Measurements from ENCODE around the gene VASN. TPM values are rescaled to one million over a fixed set of nuclear protein-coding genes. Genes with fewer than 3 reads are reported as not detected.

The VASN gene
- total RNA-seq, 4 donors from 2014 or later, result 31.0 to 58.1 (median 32.9) TPM

GRCh38 chr16:4334724-4335495 is 36.7 kb upstream of the VASN start:
- H3K27ac ChIP-seq, result no peak overlapping the region
- 85 to 88% methylated on average over 27 to 28 of the region's 32 CpGs for WGBS, 2 donors
- no peak for DNase-seq (ENCODE audit: low spot score in 2 of 2)

GRCh38 chr16:4336701-4337539 is 34.7 kb upstream of the VASN start:
- 88 to 91% methylated on average over 29 to 31 of the region's 41 CpGs for WGBS, 2 donors
- Histone ChIP-seq H3K4me3 (no peak overlapping the region), H3K9me3 (no peaks in the 10 kb centered on the region), H3K27me3 (no peaks in the 10 kb centered on the region), H3K27ac (peak overlapping the region in 1 of 4 donors; percentile 10), H3K4me1 (peaks cover 0 to 37% (median 0%) of the 10 kb centered on the region in 4 donors), H3K36me3 (peaks cover 0 to 87% (median 8%) of the 10 kb centered on the region in 3 donors)
- no peak for DNase-seq (ENCODE audit: low spot score in 2 of 2)
- TF ChIP-seq CTCF (IDR thresholded peaks at IDR 0.05), result no peak
- no peak for TF ChIP-seq POLR2A (IDR thresholded peaks at IDR 0.05)
- no peak for TF ChIP-seq EP300 (IDR thresholded peaks at IDR 0.05)

More at GRCh38 chr16:4334724-4335495, 36.7 kb upstream of the VASN start:
- Histone ChIP-seq H3K9me3 (no peaks in the 10 kb centered on the region), H3K4me3 (no peak overlapping the region), H3K27me3 (no peaks in the 10 kb centered on the region), H3K4me1 (peaks cover 0 to 29% (median 2%) of the 10 kb centered on the region in 4 donors), H3K36me3 (peaks cover 0 to 72% (median 0%) of the 10 kb centered on the region in 3 donors)
- TF ChIP-seq POLR2A (IDR thresholded peaks at IDR 0.05) (no peak), CTCF (IDR thresholded peaks at IDR 0.05) (no peak), EP300 (IDR thresholded peaks at IDR 0.05) (no peak)

- H3K27ac ChIP-seq, result peak overlapping the region in 1 of 4 donors; percentile 10
- peaks cover 0 to 38% (median 0%) of the 10 kb centered on the region in 4 donors for H3K4me1 ChIP-seq
- 72 to 77% methylated on average over 4 to 8 of the region's 12 CpGs for WGBS, 2 donors
- no peak for DNase-seq (ENCODE audit: low spot score in 2 of 2)
- no peaks in the 10 kb centered on the region for H3K27me3 ChIP-seq
- H3K36me3 ChIP-seq, result peaks cover 0 to 82% (median 8%) of the 10 kb centered on the region in 3 donors
- TF ChIP-seq CTCF (IDR thresholded peaks at IDR 0.05) (no peak), EP300 (IDR thresholded peaks at IDR 0.05) (no peak), POLR2A (IDR thresholded peaks at IDR 0.05) (no peak)
- H3K9me3 ChIP-seq, result no peaks in the 10 kb centered on the region
- no peak overlapping the region for H3K4me3 ChIP-seq
These were observed 34.0 kb upstream of the VASN start for GRCh38 chr16:4337540-4338088.

GRCh38 chr16:4338125-4338582 is 33.5 kb upstream of the VASN start:
- H3K27ac ChIP-seq, result peak overlapping the region in 1 of 4 donors; percentile 53
- 76 to 78% methylated on average over 6 to 8 of the region's 12 CpGs for WGBS, 2 donors
- DNase-seq (ENCODE audit: low spot score in 2 of 2), result no peak
- no peaks in the 10 kb centered on the region for H3K9me3 ChIP-seq
- peaks cover 0 to 42% (median under 1%) of the 10 kb centered on the region in 4 donors for H3K4me1 ChIP-seq
- H3K4me3 ChIP-seq, result no peak overlapping the region
- peaks cover 0 to 76% (median 8%) of the 10 kb centered on the region in 3 donors for H3K36me3 ChIP-seq
- no peaks in the 10 kb centered on the region for H3K27me3 ChIP-seq
- TF ChIP-seq POLR2A (IDR thresholded peaks at IDR 0.05) (no peak), EP300 (IDR thresholded peaks at IDR 0.05) (no peak), CTCF (IDR thresholded peaks at IDR 0.05) (no peak)
